MM.1S (cell line): Measurements from ENCODE around the gene CBL.

Experiments
- DNase-seq: peaks from one replicate; pipeline ENCODE4 v3.0.0-alpha.2; 2015
- H2AFZ ChIP-seq: fragments of 300-600 bp; sonication (generic); 2 replicates; pipeline ENCODE4 v1.6.0; 2016; ENCODE audit warnings: antibody characterized with exemption, low read length
- H3F3A ChIP-seq: fragments of 300-600 bp; sonication (generic); 2 replicates; pipeline ENCODE4 v1.6.1; 2016; ENCODE audit warnings: mild to moderate bottlenecking, antibody characterized with exemption, low read length, moderate library complexity, mixed read lengths; ENCODE audit not compliant: insufficient read depth
- H3K27ac ChIP-seq: fragments of 300-600 bp; sonication (generic); 2 replicates; pipeline ENCODE4 v1.5.1; 2016; ENCODE audit warnings: mild to moderate bottlenecking, low read length
- H3K27me3 ChIP-seq: fragments of 300-600 bp; sonication (generic); replicated peaks from 2 replicates; pipeline ENCODE4 v1.6.0; 2016; ENCODE audit warnings: low read length; ENCODE audit not compliant: insufficient read depth
- H3K36me3 ChIP-seq: fragments of 300-600 bp; sonication (generic); replicated peaks from 2 replicates; pipeline ENCODE4 v1.6.1; 2016; ENCODE audit warnings: mild to moderate bottlenecking, low read length, mixed read lengths; ENCODE audit not compliant: insufficient read depth
- H3K4me1 ChIP-seq: fragments of 300-600 bp; sonication (generic); 2 replicates; pipeline ENCODE4 v1.6.1; 2016; ENCODE audit warnings: low read length, mixed read lengths
- H3K4me2 ChIP-seq: fragments of 300-600 bp; sonication (generic); 2 replicates; pipeline ENCODE4 v1.6.0; 2016; ENCODE audit warnings: low read depth, low read length
- H3K4me3 ChIP-seq: fragments of 300-600 bp; sonication (generic); 2 replicates; pipeline ENCODE4 v1.5.1; 2016; ENCODE audit warnings: low read length, mixed read lengths
- H3K79me2 ChIP-seq: fragments of 300-600 bp; sonication (generic); 2 replicates; pipeline ENCODE4 v1.6.1; 2016; ENCODE audit warnings: mixed run types, low read length, mixed read lengths
- H3K9ac ChIP-seq: fragments of 300-600 bp; sonication (generic); 2 replicates; pipeline ENCODE4 v1.6.1; 2016; ENCODE audit warnings: low read length, mixed read lengths
- H3K9me2 ChIP-seq: fragments of 300-600 bp; sonication (generic); replicated peaks from 2 replicates; pipeline ENCODE4 v1.6.1; 2016; ENCODE audit warnings: mild to moderate bottlenecking, low read length, mixed read lengths; ENCODE audit not compliant: insufficient read depth
- H3K9me3 ChIP-seq: fragments of 300-600 bp; sonication (generic); replicated peaks from 2 replicates; pipeline ENCODE4 v1.6.1; 2016; ENCODE audit warnings: mild to moderate bottlenecking, low read length, mixed read lengths; ENCODE audit not compliant: insufficient read depth
- H4K20me1 ChIP-seq: fragments of 300-600 bp; sonication (generic); 2 replicates; pipeline ENCODE4 v1.6.1; 2016; ENCODE audit warnings: mild to moderate bottlenecking, low read length, moderate library complexity, mixed read lengths; ENCODE audit not compliant: insufficient read depth
- CTCF ChIP-seq: fragments of 300-600 bp; sonication (generic); IDR thresholded peaks from 2 replicates; pipeline ENCODE4 v1.5.1; 2016; ENCODE audit warnings: antibody characterized with exemption, low read length, mixed read lengths
- EZH2 ChIP-seq: fragments of 300-600 bp; sonication (generic); optimal IDR thresholded peaks from 2 replicates; pipeline ENCODE3; 2017; ENCODE audit warnings: low read depth, mild to moderate bottlenecking, antibody characterized with exemption, low read length, mixed read lengths
- EZH2phosphoT487 ChIP-seq: fragments of 300-600 bp; sonication (generic); IDR thresholded peaks from 2 replicates; pipeline ENCODE4 v1.6.1; 2018; ENCODE audit warnings: antibody characterized with exemption, low read length

Gene CBL

GRCh38 chr11:119309411-119309810 lies 103.3 kb downstream of the CBL start:
- H3K79me2 ChIP-seq, result no peaks in the 10 kb centered on the region
- TF ChIP-seq EZH2, result no peak
- TF ChIP-seq EZH2phosphoT487, result no peak
- TF ChIP-seq CTCF, result no peak
- no peak overlapping the region for H3K27ac ChIP-seq
- H3K27me3 ChIP-seq, result no peaks in the 10 kb centered on the region
- no peak overlapping the region for H3K9ac ChIP-seq
- DNase-seq, result no peak
- no peak overlapping the region for H3K4me2 ChIP-seq
- H3K4me1 ChIP-seq, result no peaks in the 10 kb centered on the region
- H2AFZ ChIP-seq, result no peak overlapping the region
- no peaks in the 10 kb centered on the region for H3K36me3 ChIP-seq
- H3F3A ChIP-seq, result no peaks in the 10 kb centered on the region; the same call in 1 of the 2 replicates
- H3K9me3 ChIP-seq, result no peaks in the 10 kb centered on the region
- no peaks in the 10 kb centered on the region for H4K20me1 ChIP-seq
- H3K4me3 ChIP-seq, result no peak overlapping the region
- no peaks in the 10 kb centered on the region for H3K9me2 ChIP-seq

DNA sequence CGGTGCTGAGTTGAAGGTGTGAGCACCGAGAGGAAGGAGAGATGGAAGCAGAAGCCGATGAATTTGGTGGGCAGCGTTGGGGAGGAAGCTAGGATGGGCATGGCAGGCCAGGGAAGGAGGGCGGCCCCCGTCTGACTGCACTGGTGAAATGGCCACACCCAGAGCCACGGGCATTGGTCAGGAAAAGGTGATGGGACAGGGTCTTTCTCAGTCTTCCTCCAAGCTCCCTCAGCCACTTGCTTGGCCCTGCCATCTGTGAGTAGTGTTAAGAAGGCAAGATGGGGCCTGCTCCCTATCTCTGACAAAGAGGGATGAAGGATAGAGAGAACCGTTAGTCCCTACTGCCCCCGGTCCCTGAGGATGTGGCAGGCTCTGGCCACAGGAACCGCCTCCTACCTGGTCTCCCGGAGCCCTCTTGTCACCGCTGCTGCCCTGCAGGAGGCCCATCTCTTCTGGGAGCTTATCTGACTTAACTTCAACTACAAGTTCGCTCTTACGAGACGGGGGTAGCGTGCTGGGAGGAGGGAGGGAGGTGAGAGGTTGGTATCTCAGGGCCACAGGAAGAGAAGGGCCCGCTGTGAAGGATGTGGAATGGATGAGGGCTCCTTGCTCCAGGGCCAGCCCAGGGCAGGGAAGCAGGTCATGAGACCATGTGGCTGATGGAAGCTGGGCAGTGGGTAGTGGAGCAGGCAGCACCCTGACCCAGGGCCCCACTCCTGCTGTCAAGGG lies 104.0 kb downstream of the CBL start:
- Histone ChIP-seq H3K4me3 (no peak overlapping the region), H3F3A (no peaks in the 10 kb centered on the region; the same call in 1 of the 2 replicates), H3K4me1 (peaks cover 5% of the 10 kb centered on the region; the same call in 1 of the 2 replicates), H2AFZ (no peak overlapping the region), H3K36me3 (no peaks in the 10 kb centered on the region), H3K27ac (no peak overlapping the region), H3K27me3 (no peaks in the 10 kb centered on the region), H3K4me2 (no peak overlapping the region), H3K9me3 (no peaks in the 10 kb centered on the region), H3K79me2 (no peaks in the 10 kb centered on the region), H4K20me1 (no peaks in the 10 kb centered on the region), H3K9ac (no peak overlapping the region), H3K9me2 (no peaks in the 10 kb centered on the region)
- TF ChIP-seq EZH2 (no peak), CTCF (no peak), EZH2phosphoT487 (no peak)
- no peak for DNase-seq

DNA sequence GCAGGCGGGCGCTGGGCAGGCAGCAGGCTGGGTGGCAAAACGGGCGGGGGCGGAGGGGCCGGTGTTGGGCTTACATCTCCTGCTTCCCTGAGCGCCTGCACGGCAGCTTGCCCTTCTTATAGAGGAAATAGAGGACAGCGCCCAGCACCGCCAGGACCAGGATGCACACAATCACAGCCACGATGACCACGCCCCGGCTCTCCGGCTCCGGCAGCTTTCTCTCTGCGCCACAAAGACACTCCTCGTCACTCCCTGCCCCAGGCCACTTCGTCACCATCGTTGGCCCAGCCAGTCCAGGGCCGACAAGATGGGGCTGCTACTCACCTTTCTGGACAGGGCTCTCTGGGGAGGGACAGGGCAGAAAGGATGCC lies 104.5 kb downstream of the CBL start:
- H2AFZ ChIP-seq, result no peak overlapping the region
- no peaks in the 10 kb centered on the region for H4K20me1 ChIP-seq
- no peak overlapping the region for H3K27ac ChIP-seq
- peaks cover 9% of the 10 kb centered on the region for H3K4me1 ChIP-seq
- no peak overlapping the region for H3K4me2 ChIP-seq
- no peaks in the 10 kb centered on the region for H3K9me3 ChIP-seq
- no peak overlapping the region for H3K4me3 ChIP-seq
- H3K9me2 ChIP-seq, result no peaks in the 10 kb centered on the region
- H3K79me2 ChIP-seq, result no peaks in the 10 kb centered on the region
- H3K27me3 ChIP-seq, result peaks cover 1% of the 10 kb centered on the region; the same call in 1 of the 2 replicates
- TF ChIP-seq EZH2phosphoT487 (no peak), CTCF (no peak), EZH2 (no peak)
- no peak for DNase-seq
- H3K36me3 ChIP-seq, result no peaks in the 10 kb centered on the region
- H3K9ac ChIP-seq, result no peak overlapping the region
- H3F3A ChIP-seq, result no peaks in the 10 kb centered on the region; the same call in 1 of the 2 replicates
